ENCODE data around the gene ARV1. TPM values are rescaled to one million over a fixed set of nuclear protein-coding genes. Genes with fewer than 3 reads are reported as not detected.

Gene ARV1
- total RNA-seq, 4 donors from 2014 or later, result 24.1 to 36.4 (median 29.4) TPM

GRCh38 chr1:230948903-230949302 is 30.0 kb upstream of the ARV1 start:
- no peak for DNase-seq (ENCODE audit: low spot score in 2 of 2)
- Histone ChIP-seq H3K27ac (no peak overlapping the region), H3K4me3 (no peak overlapping the region), H3K36me3 (peaks cover 5% of the 10 kb centered on the region), H3K9me3 (no peaks in the 10 kb centered on the region), H3K4me1 (no peaks in the 10 kb centered on the region), H3K27me3 (no peaks in the 10 kb centered on the region)
- TF ChIP-seq EP300 (IDR thresholded peaks at IDR 0.05), result no peak
- no peak for TF ChIP-seq POLR2AphosphoS5 (IDR thresholded peaks at IDR 0.05)
- TF ChIP-seq POLR2A (IDR thresholded peaks at IDR 0.05), result no peak
- no peak for TF ChIP-seq CTCF (IDR thresholded peaks at IDR 0.05)
- WGBS, result 97% methylated on average over 3 of the region's 3 CpGs

DNA sequence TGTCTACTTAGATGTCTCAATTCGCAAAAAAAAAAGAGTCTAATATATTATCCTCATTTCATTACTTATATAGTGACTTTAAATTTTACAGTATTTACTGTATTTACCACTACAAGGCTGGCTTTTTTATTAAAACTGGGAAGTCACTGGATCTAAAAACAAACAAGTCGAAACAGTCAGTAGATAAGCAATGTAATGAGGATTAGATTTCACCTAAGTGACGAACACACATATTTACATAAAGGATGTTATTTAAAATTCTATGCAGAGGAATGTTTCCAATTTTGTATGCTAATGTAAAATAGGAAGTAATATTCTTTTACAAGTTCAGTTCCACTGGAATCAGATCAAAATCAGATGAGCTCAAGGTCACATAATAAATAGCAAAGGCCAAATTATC is 28.5 kb upstream of the ARV1 start:
- no peaks in the 10 kb centered on the region for H3K9me3 ChIP-seq
- H3K27me3 ChIP-seq, result no peaks in the 10 kb centered on the region
- WGBS, result 73% methylated on average over 3 of the region's 3 CpGs
- no peaks in the 10 kb centered on the region for H3K4me1 ChIP-seq
- peaks cover 3% of the 10 kb centered on the region for H3K36me3 ChIP-seq
- no peak for TF ChIP-seq POLR2A (IDR thresholded peaks at IDR 0.05)
- no peak for TF ChIP-seq CTCF (IDR thresholded peaks at IDR 0.05)
- no peak for TF ChIP-seq POLR2AphosphoS5 (IDR thresholded peaks at IDR 0.05)
- TF ChIP-seq EP300 (IDR thresholded peaks at IDR 0.05), result no peak
- no peak for DNase-seq (ENCODE audit: low spot score in 2 of 2)
- no peak overlapping the region for H3K4me3 ChIP-seq
- no peak overlapping the region for H3K27ac ChIP-seq

- no peak for DNase-seq (ENCODE audit: low spot score in 2 of 2)
- Histone ChIP-seq H3K4me3 (no peak overlapping the region), H3K27me3 (no peaks in the 10 kb centered on the region), H3K9me3 (no peaks in the 10 kb centered on the region), H3K36me3 (peaks cover 18% of the 10 kb centered on the region), H3K4me1 (no peaks in the 10 kb centered on the region), H3K27ac (no peak overlapping the region)
- 60% methylated on average over 4 of the region's 4 CpGs for WGBS
- TF ChIP-seq POLR2AphosphoS5 (IDR thresholded peaks at IDR 0.05) (no peak), POLR2A (IDR thresholded peaks at IDR 0.05) (no peak), EP300 (IDR thresholded peaks at IDR 0.05) (no peak), CTCF (IDR thresholded peaks at IDR 0.05) (no peak)
Measured at GRCh38 chr1:230957580-230957989, 21.3 kb upstream of the ARV1 start.

DNA sequence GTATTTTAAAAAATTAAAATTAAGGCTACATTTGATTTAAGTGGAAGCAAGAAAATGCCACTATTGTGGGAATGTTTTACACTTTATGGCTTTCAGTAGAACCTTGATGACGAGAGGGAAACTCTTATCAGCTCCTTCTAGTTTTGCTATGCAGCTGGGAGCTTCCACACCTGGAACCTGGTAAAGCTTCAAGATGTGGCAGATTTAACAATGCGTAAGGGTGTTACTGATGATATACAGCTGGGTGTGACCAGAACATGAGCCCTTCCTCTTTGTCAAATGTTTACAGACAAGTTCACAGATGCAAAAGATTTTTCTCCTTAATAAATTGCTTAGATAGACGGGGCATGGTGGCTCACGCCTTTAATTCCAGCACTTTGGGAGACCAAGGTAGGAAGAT is 20.5 kb upstream of the ARV1 start:
- Histone ChIP-seq H3K4me1 (no peaks in the 10 kb centered on the region), H3K9me3 (no peaks in the 10 kb centered on the region), H3K27me3 (no peaks in the 10 kb centered on the region), H3K27ac (no peak overlapping the region), H3K4me3 (no peak overlapping the region), H3K36me3 (peaks cover 18% of the 10 kb centered on the region)
- no peak for TF ChIP-seq POLR2A (IDR thresholded peaks at IDR 0.05)
- TF ChIP-seq POLR2AphosphoS5 (IDR thresholded peaks at IDR 0.05), result no peak
- TF ChIP-seq CTCF (IDR thresholded peaks at IDR 0.05), result no peak
- TF ChIP-seq EP300 (IDR thresholded peaks at IDR 0.05), result no peak
- DNase-seq (ENCODE audit: low spot score in 2 of 2), result no peak
- 80% methylated on average over 4 of the region's 4 CpGs for WGBS

- WGBS, result 39% methylated on average over 2 of the region's 2 CpGs
Measured at GRCh38 chr1:230964896-230965295, 14.0 kb upstream of the ARV1 start.

More at GRCh38 chr1:230964896-230965295, 14.0 kb upstream of the ARV1 start:
- no peaks in the 10 kb centered on the region for H3K4me1 ChIP-seq
- H3K27ac ChIP-seq, result no peak overlapping the region
- H3K9me3 ChIP-seq, result no peaks in the 10 kb centered on the region
- no peaks in the 10 kb centered on the region for H3K36me3 ChIP-seq
- TF ChIP-seq POLR2AphosphoS5 (IDR thresholded peaks at IDR 0.05) (no peak), POLR2A (IDR thresholded peaks at IDR 0.05) (no peak), EP300 (IDR thresholded peaks at IDR 0.05) (no peak), CTCF (IDR thresholded peaks at IDR 0.05) (no peak)
- H3K4me3 ChIP-seq, result no peak overlapping the region
- no peak for DNase-seq (ENCODE audit: low spot score in 2 of 2)
- no peaks in the 10 kb centered on the region for H3K27me3 ChIP-seq

Data from suprapubic skin (tissue), 4 donors.